GM19043 (cell line): ENCODE results near the gene BACH2.
"Not testable (repeated sequence)": the region's sequence is repeated elsewhere in the genome, so short reads cannot be mapped to it uniquely, and the experiment has no call there.

ENCODE experiments used
- ATAC-seq: cut with Tn5 transposase; IDR thresholded peaks from one replicate; pipeline ENCODE4 v1.9.1; 2021; ENCODE audit warnings: low read depth; ENCODE audit not compliant: unreplicated experiment

BACH2 gene

DNA sequence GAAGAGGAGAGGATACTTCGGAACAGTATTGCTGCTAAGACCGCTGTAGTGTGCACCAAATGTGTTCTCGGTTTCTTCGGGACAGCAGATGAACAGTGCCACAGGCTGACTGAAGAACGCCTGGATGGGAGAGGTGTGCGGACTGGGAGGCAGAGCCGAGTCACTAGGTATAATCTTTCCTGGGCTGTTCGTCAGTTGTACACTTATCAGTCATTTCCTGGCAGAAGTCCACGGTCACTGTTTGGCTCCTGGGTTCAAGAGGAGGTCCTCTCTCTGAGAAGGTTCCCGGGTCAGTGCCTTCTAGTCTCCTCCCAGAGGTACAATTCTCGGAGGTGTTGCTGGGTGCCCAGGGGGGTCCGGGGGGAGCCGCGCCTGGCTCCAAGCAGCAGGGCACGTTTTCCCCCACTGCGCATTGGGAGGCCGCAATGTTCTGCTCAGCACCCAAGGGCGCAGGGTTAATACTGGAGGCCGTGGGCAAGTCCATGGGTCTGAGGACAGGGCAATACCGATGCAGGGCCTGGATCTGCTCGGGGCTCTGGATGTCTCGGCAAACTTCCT, 364.3 kb downstream of the BACH2 start:
- ATAC-seq, result no peak

DNA sequence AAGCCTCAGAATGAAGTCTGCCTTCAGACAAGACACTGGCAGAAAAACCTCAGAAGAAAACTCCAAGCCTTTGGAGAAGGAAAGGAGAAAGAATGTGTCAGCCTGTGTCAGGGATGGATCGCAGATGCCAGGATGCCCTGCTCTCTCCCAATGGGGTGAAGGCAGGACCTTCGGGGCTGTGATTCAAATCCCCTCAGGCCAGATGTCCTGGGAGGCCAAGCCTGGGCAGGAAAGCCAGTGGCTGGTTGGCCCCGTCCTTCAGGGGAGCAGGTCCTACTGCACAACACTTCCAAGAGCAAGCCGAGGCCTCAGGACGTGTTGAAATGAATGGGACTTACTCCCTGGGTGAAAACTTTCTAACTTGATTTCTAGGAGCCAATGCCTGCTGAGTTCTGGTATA, 365.9 kb downstream of the BACH2 start:
- no peak for ATAC-seq

GRCh38 chr6:89928604-89929003, 368.0 kb downstream of the BACH2 start:
- ATAC-seq, result no peak

DNA sequence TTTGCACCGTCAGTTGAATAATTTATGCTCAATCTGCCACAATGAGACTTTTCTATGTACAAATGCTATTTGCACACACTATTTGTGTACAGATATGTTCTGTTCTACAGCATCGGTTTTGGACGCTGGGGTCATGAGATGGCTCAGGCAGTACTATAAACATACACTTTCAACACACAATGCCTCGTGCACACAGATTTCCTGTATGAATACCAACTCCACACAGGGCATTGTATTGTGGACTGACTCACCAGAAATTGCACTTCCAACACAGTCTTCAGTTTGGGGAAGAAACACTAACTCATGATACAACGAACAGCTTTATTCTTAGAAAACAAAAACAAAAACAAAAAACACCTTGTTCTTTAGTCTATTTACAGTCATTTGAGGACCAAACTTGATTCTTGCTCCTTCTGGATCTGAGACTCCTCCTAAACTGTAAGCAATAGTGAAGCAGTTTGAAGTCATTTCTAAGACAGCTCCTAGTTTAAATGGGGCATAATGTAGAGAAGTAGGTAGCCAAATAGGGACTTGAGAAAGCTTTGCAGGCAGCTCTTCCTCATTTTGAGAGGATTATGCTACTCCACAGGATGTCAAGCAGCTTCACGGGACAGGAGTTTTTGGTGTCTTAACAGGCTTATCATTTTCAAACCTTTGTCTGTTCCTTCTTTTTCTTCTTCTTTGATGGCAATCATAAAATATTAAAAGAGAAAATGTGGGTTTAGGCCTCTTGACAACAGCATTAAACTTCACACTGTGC, 368.7 kb downstream of the BACH2 start:
- ATAC-seq, result no peak

- ATAC-seq, result no peak
Measured at GRCh38 chr6:89927264-89927663, 369.4 kb downstream of the BACH2 start.

- ATAC-seq, result no peak
Measured at GRCh38 chr6:89925826-89926225, 370.8 kb downstream of the BACH2 start.

DNA sequence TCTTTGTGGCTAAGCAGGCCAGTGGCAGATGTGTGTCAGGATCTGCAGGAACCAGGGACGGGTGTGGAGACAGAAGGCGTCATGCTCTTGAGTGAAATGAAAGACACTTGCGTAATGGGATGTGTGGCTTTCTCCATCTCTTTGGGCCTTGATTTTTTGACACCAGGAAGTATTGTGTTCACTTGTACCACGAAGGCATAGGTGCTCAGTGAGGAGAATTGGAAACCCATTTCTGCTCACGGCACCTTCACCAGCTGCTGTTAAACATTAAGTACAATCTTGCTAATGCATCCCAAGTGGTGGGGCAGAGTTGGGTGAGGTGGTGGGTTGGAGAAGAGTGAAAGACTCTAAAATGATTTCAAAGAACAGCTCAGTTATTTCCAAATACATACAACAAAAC, 372.4 kb downstream of the BACH2 start:
- no peak for ATAC-seq

- ATAC-seq, result no peak
Measured at GRCh38 chr6:89921691-89922090, 375.0 kb downstream of the BACH2 start.

DNA sequence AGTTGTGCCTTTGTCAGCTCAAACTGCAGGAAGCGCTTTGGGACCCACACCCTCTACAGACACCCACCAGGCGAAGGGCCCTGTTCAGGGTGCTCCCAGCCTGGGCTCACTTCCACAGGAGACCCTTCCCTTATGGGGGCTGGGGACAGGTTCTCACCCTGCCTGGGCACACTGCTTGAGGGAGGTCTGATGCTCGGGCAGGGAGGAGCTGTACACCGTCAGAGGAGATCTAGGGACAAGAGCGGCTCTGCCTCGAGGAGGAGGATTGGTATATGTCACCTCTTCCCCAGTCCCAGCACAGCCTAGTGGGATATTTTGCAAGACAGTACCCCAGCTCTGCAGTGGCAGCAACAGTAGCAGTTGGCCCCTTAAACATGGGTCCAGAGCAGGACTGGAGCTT, 375.4 kb downstream of the BACH2 start:
- no peak for ATAC-seq

GRCh38 chr6:89917801-89918366, 378.8 kb downstream of the BACH2 start:
- ATAC-seq, result no peak

DNA sequence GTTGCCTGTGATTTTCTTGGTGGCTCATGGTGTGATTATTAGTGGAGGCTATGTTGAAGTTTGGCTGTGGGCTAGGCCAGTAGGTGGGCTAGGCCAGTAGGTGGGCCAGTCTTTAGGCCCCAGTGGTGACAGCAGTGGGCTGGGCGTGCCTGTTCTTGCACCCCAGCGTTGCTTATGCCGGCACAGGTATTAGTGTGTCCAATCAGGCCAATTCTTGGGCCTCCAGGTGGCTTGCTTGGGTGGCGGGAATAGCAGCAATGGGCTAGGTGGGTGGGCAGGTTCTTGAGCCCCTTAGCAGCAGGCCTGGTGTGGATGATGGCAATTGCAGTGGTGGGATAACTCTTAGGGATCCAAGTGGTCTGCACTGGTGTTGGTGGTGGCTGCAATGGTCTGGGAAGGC, 379.4 kb downstream of the BACH2 start:
- ATAC-seq, result no peak

GRCh38 chr6:89916136-89916920, 380.3 kb downstream of the BACH2 start:
- ATAC-seq, result no peak

DNA sequence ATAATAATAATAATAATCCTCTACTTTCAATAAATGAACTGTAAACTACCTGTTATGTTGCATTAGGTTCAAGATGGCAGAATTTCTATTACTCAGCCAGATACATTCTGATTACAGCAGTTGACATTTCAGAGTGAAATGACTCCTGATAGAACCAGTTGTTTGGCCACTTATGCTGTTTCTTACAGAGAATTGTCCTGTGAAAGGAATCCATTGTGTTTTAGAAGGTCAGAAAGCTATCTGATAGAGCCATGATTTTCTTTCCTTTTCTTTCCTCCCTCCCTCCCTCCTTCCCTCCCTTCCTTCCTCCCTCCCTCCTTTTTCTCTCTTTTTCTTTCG, 385.8 kb downstream of the BACH2 start:
- no peak for ATAC-seq

DNA sequence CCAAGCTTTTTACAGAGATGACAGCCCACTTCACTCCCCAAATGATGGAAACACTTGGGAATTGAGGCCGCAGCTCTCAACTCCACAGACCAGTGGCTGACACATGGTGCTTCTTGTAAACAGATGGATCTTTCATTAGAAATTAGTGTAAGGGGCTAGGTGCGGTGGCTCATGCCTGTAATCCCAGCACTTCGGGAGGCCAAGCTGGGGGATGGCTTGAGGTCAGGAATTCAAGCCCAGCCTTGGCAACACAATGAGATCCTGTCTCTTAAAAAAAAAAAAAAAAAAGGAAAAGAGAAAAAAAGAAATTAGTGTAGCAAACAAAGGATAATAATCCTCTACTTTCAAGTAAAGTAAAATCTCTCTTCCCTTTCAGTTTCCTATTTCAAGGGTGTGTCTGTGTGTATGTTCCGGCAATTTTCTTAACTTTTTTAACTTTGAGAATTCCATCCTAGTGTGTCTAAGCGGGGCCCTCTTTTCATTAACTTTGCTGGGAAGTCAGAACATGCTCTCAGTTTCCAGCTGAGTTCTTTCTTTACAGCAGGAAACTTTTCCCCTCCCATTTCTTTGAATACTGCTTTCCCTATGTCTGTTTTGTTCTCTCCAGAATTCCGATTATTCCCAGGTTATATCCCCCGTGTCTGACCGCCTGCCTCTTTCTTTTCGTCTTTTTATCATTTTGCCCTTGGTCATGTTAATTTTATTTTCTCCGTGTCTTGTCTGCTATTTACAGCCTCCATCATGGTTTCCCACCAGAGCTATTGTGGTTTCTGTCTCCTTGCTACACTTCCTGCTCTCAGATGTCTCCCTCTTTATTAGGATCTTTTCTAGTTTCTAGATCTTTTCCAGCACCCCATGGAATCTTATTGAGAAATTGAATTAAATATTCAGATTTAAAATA, 386.4 kb downstream of the BACH2 start:
- not testable (repeated sequence) for ATAC-seq

DNA sequence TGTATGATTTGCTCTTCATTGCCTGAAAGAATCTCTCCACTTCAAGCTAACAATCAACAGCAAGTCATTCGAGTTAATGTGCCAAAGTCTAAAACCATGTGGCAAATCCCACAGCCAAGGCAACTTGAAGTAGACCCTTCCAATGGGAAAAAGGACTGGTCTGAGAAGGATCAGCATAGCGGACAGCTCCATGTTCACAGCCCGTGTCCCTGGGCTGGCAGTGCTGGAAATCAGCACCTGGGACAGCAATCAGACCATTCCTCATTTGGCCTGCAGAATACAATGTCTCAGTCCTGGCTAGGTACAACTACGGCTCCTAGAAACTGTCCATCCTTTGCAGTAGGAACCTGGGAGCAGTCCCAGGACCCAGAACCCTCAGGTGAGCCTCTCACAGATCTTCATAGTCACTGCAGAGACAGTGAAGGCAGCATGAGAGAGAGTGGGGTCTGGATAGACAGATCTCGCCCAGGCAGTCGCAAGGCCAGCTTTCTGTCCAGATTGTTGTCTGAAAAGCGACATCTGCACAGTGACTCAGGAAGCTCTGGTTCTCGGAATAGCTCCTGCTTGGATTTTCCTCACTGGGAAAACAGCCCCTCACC, 401.3 kb downstream of the BACH2 start:
- no peak for ATAC-seq

DNA sequence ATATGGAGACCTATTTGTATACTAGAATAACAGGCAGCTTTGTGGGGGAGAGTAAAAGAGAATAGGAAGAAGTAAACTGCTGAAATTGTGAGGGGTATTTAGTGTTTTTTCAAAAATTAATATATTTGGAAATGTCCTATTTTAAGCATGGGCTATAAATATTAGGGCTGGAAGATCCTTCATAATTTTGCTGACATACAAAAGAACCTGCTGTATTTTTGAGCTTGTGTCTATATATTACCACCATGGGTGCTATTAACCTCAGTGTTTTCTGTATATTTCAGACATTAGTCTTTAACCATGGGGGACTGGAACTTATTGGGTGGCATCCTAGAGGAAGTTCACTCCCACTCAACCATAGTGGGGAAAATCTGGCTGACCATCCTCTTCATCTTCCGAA, 402.5 kb downstream of the BACH2 start, which contains the start of gene GJA10:
Gene GJA10, plus strand, starts transcription at position 301 of the 400 bp plus-strand sequence. Its CDS starts 0 bp downstream, at position 301.
- ATAC-seq, result no peak

DNA sequence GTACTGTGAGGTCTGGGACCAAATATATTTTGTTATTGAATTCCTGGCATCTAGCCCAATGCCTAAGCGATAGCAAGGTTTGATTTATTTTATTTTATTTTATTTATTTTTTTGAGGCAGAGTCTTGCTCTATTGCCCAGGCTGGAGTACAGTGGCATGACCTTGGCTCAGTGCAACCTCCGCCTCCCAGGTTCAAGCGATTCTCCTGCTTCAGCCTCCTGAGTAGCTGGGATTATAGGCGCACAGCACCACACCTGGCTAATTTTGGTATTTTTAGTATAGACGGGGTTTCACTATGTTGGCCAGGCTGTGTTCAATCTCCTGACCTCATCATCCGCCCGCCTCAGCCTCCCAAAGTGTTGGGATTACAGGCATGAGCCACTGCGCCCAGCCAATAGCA, 404.1 kb downstream of the BACH2 start:
- not testable (repeated sequence) for ATAC-seq

GRCh38 chr6:89890845-89891528, 405.7 kb downstream of the BACH2 start:
- ATAC-seq, result not testable (repeated sequence)

DNA sequence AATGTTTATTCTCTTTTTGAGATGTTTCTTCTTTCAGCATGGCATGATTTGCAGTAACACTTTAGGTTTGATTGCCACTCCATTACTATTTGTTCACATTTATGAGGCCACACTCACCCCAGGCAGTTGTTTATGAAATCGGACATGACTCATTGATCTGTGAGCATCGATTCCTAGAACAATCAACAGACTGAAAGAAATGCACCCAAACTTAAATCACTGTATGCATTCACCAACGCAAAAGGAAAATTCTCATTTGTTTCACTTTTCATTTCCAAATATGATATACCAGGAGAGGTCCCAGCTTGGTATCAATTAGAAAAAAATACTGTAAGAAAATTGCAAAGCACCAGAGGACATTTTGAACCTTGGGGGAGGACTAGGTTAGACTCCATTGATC, 407.8 kb downstream of the BACH2 start:
- ATAC-seq, result no peak
